Mesendoderm (in vitro differentiated cells): ENCODE measurements around the gene SAMSN1.

Experiments used
- DNase-seq: peaks from one replicate; pipeline ENCODE4 v3.0.0; 2013
- H2AK5ac ChIP-seq: 2 replicates; pipeline ENCODE4 v1.6.1; 2013; ENCODE audit warnings: low read length, inconsistent platforms
- H2BK120ac ChIP-seq: 2 replicates; pipeline ENCODE4 v1.6.1; 2013; ENCODE audit warnings: low read depth, mild to moderate bottlenecking, low read length, moderate library complexity, mixed read lengths
- H2BK15ac ChIP-seq: replicated peaks from 2 replicates; pipeline ENCODE4 v1.6.1; 2013; ENCODE audit warnings: low read depth, mild to moderate bottlenecking, moderate library complexity
- H2BK5ac ChIP-seq: 2 replicates; pipeline ENCODE4 v1.6.1; 2013; ENCODE audit warnings: low read length, inconsistent platforms
- H3K18ac ChIP-seq: 2 replicates; pipeline ENCODE4 v1.6.1; 2013; ENCODE audit warnings: mild to moderate bottlenecking, low read length, mixed read lengths
- H3K23ac ChIP-seq: one replicate; pipeline ENCODE4 v1.6.1; 2013; ENCODE audit warnings: low read length
- H3K27ac ChIP-seq: 2 replicates; pipeline ENCODE4 v1.5.1; 2013; ENCODE audit warnings: low read depth, mild to moderate bottlenecking, inconsistent platforms, low read length, moderate library complexity
- H3K27me3 ChIP-seq: 2 replicates; pipeline ENCODE4 v1.6.1; 2013; ENCODE audit warnings: low read length, control low read depth, mild to moderate bottlenecking, inconsistent platforms; ENCODE audit not compliant: insufficient read depth, poor library complexity
- H3K36me3 ChIP-seq: 2 replicates; pipeline ENCODE4 v1.6.1; 2013; ENCODE audit warnings: low read length, inconsistent platforms; ENCODE audit not compliant: control insufficient read depth, insufficient read depth
- H3K4ac ChIP-seq: one replicate; pipeline ENCODE4 v1.6.1; 2013; ENCODE audit warnings: low read depth, mild to moderate bottlenecking, low read length, moderate library complexity
- H3K4me1 ChIP-seq: 2 replicates; pipeline ENCODE4 v1.6.1; 2013; ENCODE audit warnings: low read depth, low read length, inconsistent platforms; ENCODE audit not compliant: control insufficient read depth
- H3K4me2 ChIP-seq: 2 replicates; pipeline ENCODE4 v1.6.1; 2013; ENCODE audit warnings: low read length
- H3K4me3 ChIP-seq: 2 replicates; pipeline ENCODE4 v1.5.1; 2013; ENCODE audit warnings: mild to moderate bottlenecking, low read length
- H3K56ac ChIP-seq: one replicate; pipeline ENCODE4 v1.6.1; 2013; ENCODE audit warnings: low read length
- H3K79me1 ChIP-seq: 2 replicates; pipeline ENCODE4 v1.6.1; 2013; ENCODE audit warnings: low read length, inconsistent platforms
- H3K79me2 ChIP-seq: 2 replicates; pipeline ENCODE4 v1.6.1; 2013; ENCODE audit warnings: mild to moderate bottlenecking, low read length; ENCODE audit not compliant: control insufficient read depth, insufficient read depth
- H3K9ac ChIP-seq: 2 replicates; pipeline ENCODE4 v1.6.1; 2013; ENCODE audit warnings: low read length, inconsistent platforms
- H4K5ac ChIP-seq: one replicate; pipeline ENCODE4 v1.6.1; 2013; ENCODE audit warnings: low read length
- H4K8ac ChIP-seq: one replicate; pipeline ENCODE4 v1.6.1; 2013; ENCODE audit warnings: low read depth, mild to moderate bottlenecking, control low read depth, low read length, moderate library complexity
- WGBS: extraction: QIAGEN DNeasy Blood & Tissue Kit; methylation state at CpG from one replicate; pipeline ENCODE4 v1.1.7; 2013; ENCODE audit warnings: low lambda C conversion rate, missing lambda C conversion rate; ENCODE audit not compliant: insufficient coverage; ENCODE audit errors: extremely low coverage; 5-methylcytosine and 5-hydroxymethylcytosine counted together

SAMSN1 gene

GRCh38 chr21:14452727-14453241 is 93.3 kb downstream of the SAMSN1 start:
- Histone ChIP-seq H4K5ac (no peak overlapping the region), H3K4me1 (peaks cover 2% of the 10 kb centered on the region), H3K27ac (no peak overlapping the region), H2BK15ac (no peak overlapping the region), H3K23ac (no peak overlapping the region), H3K9ac (no peak overlapping the region), H3K4me3 (no peak overlapping the region), H2BK5ac (no peak overlapping the region), H4K8ac (no peak overlapping the region), H3K79me2 (no peaks in the 10 kb centered on the region), H2AK5ac (no peak overlapping the region), H3K56ac (no peak overlapping the region), H3K79me1 (no peaks in the 10 kb centered on the region), H3K4me2 (no peak overlapping the region), H3K18ac (no peak overlapping the region), H3K36me3 (no peaks in the 10 kb centered on the region), H3K4ac (no peak overlapping the region), H3K27me3 (no peaks in the 10 kb centered on the region), H2BK120ac (no peak overlapping the region)
- no peak for DNase-seq
- no CpG with 5 or more reads among the region's 7 CpGs for WGBS

GRCh38 chr21:14452031-14452726 is 93.9 kb downstream of the SAMSN1 start:
- H3K79me2 ChIP-seq, result no peaks in the 10 kb centered on the region
- no peak overlapping the region for H3K4me2 ChIP-seq
- WGBS, result 100% methylated on average over 2 of the region's 7 CpGs
- H2BK15ac ChIP-seq, result no peak overlapping the region
- H4K5ac ChIP-seq, result no peak overlapping the region
- H3K18ac ChIP-seq, result no peak overlapping the region
- H2BK5ac ChIP-seq, result no peak overlapping the region
- H3K4me3 ChIP-seq, result no peak overlapping the region
- no peaks in the 10 kb centered on the region for H3K36me3 ChIP-seq
- no peaks in the 10 kb centered on the region for H3K27me3 ChIP-seq
- H3K79me1 ChIP-seq, result no peaks in the 10 kb centered on the region
- H3K9ac ChIP-seq, result no peak overlapping the region
- H3K23ac ChIP-seq, result no peak overlapping the region
- H3K27ac ChIP-seq, result no peak overlapping the region
- peaks cover 2% of the 10 kb centered on the region for H3K4me1 ChIP-seq
- no peak overlapping the region for H4K8ac ChIP-seq
- H2BK120ac ChIP-seq, result no peak overlapping the region
- no peak overlapping the region for H2AK5ac ChIP-seq
- H3K4ac ChIP-seq, result no peak overlapping the region
- no peak for DNase-seq
- no peak overlapping the region for H3K56ac ChIP-seq

- H3K36me3 ChIP-seq, result no peaks in the 10 kb centered on the region
- WGBS, result 100% methylated on average over 1 of the region's 2 CpGs
- no peak overlapping the region for H2AK5ac ChIP-seq
- H3K4me3 ChIP-seq, result no peak overlapping the region
- no peak for DNase-seq
- H2BK15ac ChIP-seq, result no peak overlapping the region
- no peaks in the 10 kb centered on the region for H3K79me1 ChIP-seq
- no peaks in the 10 kb centered on the region for H3K27me3 ChIP-seq
- H3K56ac ChIP-seq, result no peak overlapping the region
- H4K5ac ChIP-seq, result no peak overlapping the region
- H3K4ac ChIP-seq, result no peak overlapping the region
- no peak overlapping the region for H4K8ac ChIP-seq
- no peak overlapping the region for H3K23ac ChIP-seq
- H3K4me2 ChIP-seq, result no peak overlapping the region
- no peaks in the 10 kb centered on the region for H3K79me2 ChIP-seq
- H3K9ac ChIP-seq, result no peak overlapping the region
- H3K4me1 ChIP-seq, result peaks cover 2% of the 10 kb centered on the region
- H3K27ac ChIP-seq, result no peak overlapping the region
- H3K18ac ChIP-seq, result no peak overlapping the region
- no peak overlapping the region for H2BK120ac ChIP-seq
- H2BK5ac ChIP-seq, result no peak overlapping the region
These were observed 94.6 kb downstream of the SAMSN1 start for GRCh38 chr21:14451546-14451945.

- no peak overlapping the region for H3K4me3 ChIP-seq
- WGBS, result no CpG with 5 or more reads among the region's 1 CpG
- no peaks in the 10 kb centered on the region for H3K4me1 ChIP-seq
- H3K4ac ChIP-seq, result no peak overlapping the region
- no peak overlapping the region for H3K9ac ChIP-seq
- no peak overlapping the region for H3K27ac ChIP-seq
- no peaks in the 10 kb centered on the region for H3K27me3 ChIP-seq
- H2AK5ac ChIP-seq, result no peak overlapping the region
- H4K8ac ChIP-seq, result no peak overlapping the region
- no peaks in the 10 kb centered on the region for H3K79me2 ChIP-seq
- no peaks in the 10 kb centered on the region for H3K79me1 ChIP-seq
- H3K56ac ChIP-seq, result no peak overlapping the region
- no peak overlapping the region for H4K5ac ChIP-seq
- no peak overlapping the region for H3K23ac ChIP-seq
- no peaks in the 10 kb centered on the region for H3K36me3 ChIP-seq
- H3K4me2 ChIP-seq, result no peak overlapping the region
- H2BK120ac ChIP-seq, result no peak overlapping the region
- no peak overlapping the region for H2BK15ac ChIP-seq
- no peak overlapping the region for H2BK5ac ChIP-seq
- DNase-seq, result no peak
- H3K18ac ChIP-seq, result no peak overlapping the region
These were observed 97.3 kb downstream of the SAMSN1 start for GRCh38 chr21:14448784-14449183.

GRCh38 chr21:14438211-14438610 is 107.9 kb downstream of the SAMSN1 start:
- Histone ChIP-seq H3K4me2 (no peak overlapping the region), H3K4ac (no peak overlapping the region), H3K23ac (no peak overlapping the region), H3K79me1 (no peaks in the 10 kb centered on the region), H4K8ac (no peak overlapping the region), H2AK5ac (no peak overlapping the region), H4K5ac (no peak overlapping the region), H2BK15ac (no peak overlapping the region), H3K18ac (no peak overlapping the region), H3K4me1 (no peaks in the 10 kb centered on the region), H3K27me3 (no peaks in the 10 kb centered on the region), H3K9ac (no peak overlapping the region), H3K79me2 (no peaks in the 10 kb centered on the region), H3K27ac (no peak overlapping the region), H2BK5ac (no peak overlapping the region), H3K36me3 (no peaks in the 10 kb centered on the region), H3K4me3 (no peak overlapping the region), H2BK120ac (no peak overlapping the region), H3K56ac (no peak overlapping the region)
- WGBS, result no CpG with 5 or more reads among the region's 4 CpGs
- no peak for DNase-seq

- Histone ChIP-seq H4K5ac (no peak overlapping the region), H3K36me3 (no peaks in the 10 kb centered on the region), H3K56ac (no peak overlapping the region), H3K4me1 (no peaks in the 10 kb centered on the region), H3K23ac (no peak overlapping the region), H3K18ac (no peak overlapping the region), H3K9ac (no peak overlapping the region), H3K4me2 (no peak overlapping the region), H2BK5ac (no peak overlapping the region), H2AK5ac (no peak overlapping the region), H3K79me1 (no peaks in the 10 kb centered on the region), H3K27ac (no peak overlapping the region), H3K4ac (no peak overlapping the region), H3K4me3 (no peak overlapping the region), H2BK15ac (no peak overlapping the region), H4K8ac (no peak overlapping the region), H3K27me3 (no peaks in the 10 kb centered on the region), H2BK120ac (no peak overlapping the region), H3K79me2 (no peaks in the 10 kb centered on the region)
- WGBS, result no CpG with 5 or more reads among the region's 1 CpG
- DNase-seq, result no peak
These were observed 110.7 kb downstream of the SAMSN1 start for GRCh38 chr21:14435423-14435822.
